Osteoblast (primary cell): ENCODE data around the gene DNAH8. TPM values are rescaled to one million over a fixed set of nuclear protein-coding genes. Genes with fewer than 3 reads are reported as not detected.

Experiments used
- DNase-seq: peaks from one replicate; pipeline ENCODE4 v3.0.0; 2011; ENCODE audit warnings: low spot score, mixed read lengths; ENCODE audit not compliant: insufficient read length; ENCODE audit errors: missing footprints
- H2AFZ ChIP-seq: 2 replicates; pipeline ENCODE4 v1.6.0; 2011; ENCODE audit warnings: mild to moderate bottlenecking, low read length
- H3K27ac ChIP-seq: 2 replicates; pipeline ENCODE4 v1.5.1; 2011; ENCODE audit warnings: mild to moderate bottlenecking, low read depth, low read length, moderate library complexity
- H3K27me3 ChIP-seq: 2 replicates; pipeline ENCODE4 v1.6.0; 2012; ENCODE audit warnings: mild to moderate bottlenecking, control low read depth, inconsistent platforms, low read length, moderate library complexity; ENCODE audit not compliant: insufficient read depth
- H3K36me3 ChIP-seq: 2 replicates; pipeline ENCODE4 v1.5.1; 2011; ENCODE audit warnings: mild to moderate bottlenecking, low read length, control low read depth, moderate library complexity; ENCODE audit not compliant: insufficient read depth
- H3K4me1 ChIP-seq: 2 replicates; pipeline ENCODE4 v1.5.1; 2011; ENCODE audit warnings: mild to moderate bottlenecking, low read length, control low read depth, moderate library complexity; ENCODE audit not compliant: insufficient read depth
- H3K4me2 ChIP-seq: 2 replicates; pipeline ENCODE4 v1.6.0; 2011; ENCODE audit warnings: mild to moderate bottlenecking, low read length; ENCODE audit not compliant: insufficient read depth
- H3K4me3 ChIP-seq: fragments of 200-600 bp; sonication (generic); 3 replicates; pipeline ENCODE4 v1.5.1; 2012; ENCODE audit warnings: mild to moderate bottlenecking, low read length, inconsistent platforms; ENCODE audit not compliant: insufficient read depth
- H3K79me2 ChIP-seq: 2 replicates; pipeline ENCODE4 v1.6.0; 2012; ENCODE audit warnings: mild to moderate bottlenecking, low read length, control low read depth, inconsistent platforms; ENCODE audit not compliant: insufficient read depth
- H3K9me3 ChIP-seq: 2 replicates; pipeline ENCODE4 v1.5.1; 2011; ENCODE audit warnings: low read depth, low read length, control low read depth
- H4K20me1 ChIP-seq: 2 replicates; pipeline ENCODE4 v1.6.0; 2012; ENCODE audit warnings: mild to moderate bottlenecking, low read length, control low read depth; ENCODE audit not compliant: insufficient read depth
- CTCF ChIP-seq: IDR thresholded peaks from 2 replicates; pipeline ENCODE4 v1.5.1; 2011; ENCODE audit warnings: mild to moderate bottlenecking, low read depth, low read length, moderate library complexity; ENCODE audit errors: extremely low read depth
- total RNA-seq: library from RNA; depleted of rRNA; stranded (reverse); fragments of >200 nt; gene quantifications from 2 replicates; pipeline ENCODE4 v1.2.3, GENCODE V29; 2012

DNAH8 gene
- total RNA-seq, 1 donor, result 0.36 TPM

GRCh38 chr6:38975621-38976049 lies 260.5 kb downstream of the DNAH8 start:
- no peaks in the 10 kb centered on the region for H4K20me1 ChIP-seq
- no peak overlapping the region for H3K4me2 ChIP-seq
- H2AFZ ChIP-seq, result no peak overlapping the region
- TF ChIP-seq CTCF, result no peak
- H3K4me1 ChIP-seq, result no peaks in the 10 kb centered on the region
- no peak for DNase-seq
- H3K27me3 ChIP-seq, result no peaks in the 10 kb centered on the region
- H3K4me3 ChIP-seq, result no peak overlapping the region
- H3K27ac ChIP-seq, result no peak overlapping the region
- no peaks in the 10 kb centered on the region for H3K79me2 ChIP-seq
- no peaks in the 10 kb centered on the region for H3K36me3 ChIP-seq
- no peaks in the 10 kb centered on the region for H3K9me3 ChIP-seq

GRCh38 chr6:38976051-38976450 lies 260.9 kb downstream of the DNAH8 start:
- Histone ChIP-seq H3K27ac (no peak overlapping the region), H4K20me1 (no peaks in the 10 kb centered on the region), H3K27me3 (no peaks in the 10 kb centered on the region), H3K4me3 (no peak overlapping the region), H3K4me2 (no peak overlapping the region), H2AFZ (no peak overlapping the region), H3K36me3 (no peaks in the 10 kb centered on the region), H3K79me2 (no peaks in the 10 kb centered on the region), H3K4me1 (no peaks in the 10 kb centered on the region), H3K9me3 (no peaks in the 10 kb centered on the region)
- no peak for DNase-seq
- TF ChIP-seq CTCF, result no peak

GRCh38 chr6:38976801-38977500 lies 261.8 kb downstream of the DNAH8 start:
- TF ChIP-seq CTCF, result no peak
- no peak for DNase-seq

GRCh38 chr6:38978139-38978704 lies 263.1 kb downstream of the DNAH8 start:
- H4K20me1 ChIP-seq, result no peaks in the 10 kb centered on the region
- H3K9me3 ChIP-seq, result no peaks in the 10 kb centered on the region
- H3K27me3 ChIP-seq, result no peaks in the 10 kb centered on the region
- TF ChIP-seq CTCF, result no peak
- no peak overlapping the region for H2AFZ ChIP-seq
- no peak overlapping the region for H3K4me2 ChIP-seq
- no peaks in the 10 kb centered on the region for H3K4me1 ChIP-seq
- H3K79me2 ChIP-seq, result no peaks in the 10 kb centered on the region
- no peak for DNase-seq
- no peaks in the 10 kb centered on the region for H3K36me3 ChIP-seq
- H3K4me3 ChIP-seq, result no peak overlapping the region
- H3K27ac ChIP-seq, result no peak overlapping the region

More at GRCh38 chr6:38976801-38977500, 261.8 kb downstream of the DNAH8 start:
- H3K27ac ChIP-seq, result no peak overlapping the region
- no peaks in the 10 kb centered on the region for H3K27me3 ChIP-seq
- no peak overlapping the region for H3K4me2 ChIP-seq
- H2AFZ ChIP-seq, result no peak overlapping the region
- no peaks in the 10 kb centered on the region for H3K4me1 ChIP-seq
- no peaks in the 10 kb centered on the region for H4K20me1 ChIP-seq
- no peaks in the 10 kb centered on the region for H3K36me3 ChIP-seq
- no peaks in the 10 kb centered on the region for H3K79me2 ChIP-seq
- no peak overlapping the region for H3K4me3 ChIP-seq
- no peaks in the 10 kb centered on the region for H3K9me3 ChIP-seq
